ENCODE results near the gene MED13L. TPM values are rescaled to one million over a fixed set of nuclear protein-coding genes. Genes with fewer than 3 reads are reported as not detected.

MED13L gene
- total and polyA plus RNA-seq, 12 donors = 8.8 to 106 (median 73.8) TPM

- no peaks in the 10 kb centered on the region for H3K4me1 ChIP-seq (replicated peaks in 1 of 2)
- 81 to 89% (median 84%) methylated on average over 24 of the region's 24 CpGs for WGBS, 4 donors
- intact Hi-C loops (cut with DNase I) = no loop called here
- H3K9me3 ChIP-seq (replicated peaks in 1 of 3) = no peaks in the 10 kb centered on the region
- H3K27me3 ChIP-seq = no peaks in the 10 kb centered on the region
- peak in 3 of 7 donors; percentile 15 to 59 (median 37) for DNase-seq
- no peaks in the 10 kb centered on the region for H3K36me3 ChIP-seq (replicated peaks in 1 of 2)
- H3K27ac ChIP-seq = peak overlapping the region in 1 of 5 donors; percentile 50
- no peak for TF ChIP-seq POLR2A (IDR thresholded peaks at IDR 0.05)
- TF ChIP-seq, protein P1, sequence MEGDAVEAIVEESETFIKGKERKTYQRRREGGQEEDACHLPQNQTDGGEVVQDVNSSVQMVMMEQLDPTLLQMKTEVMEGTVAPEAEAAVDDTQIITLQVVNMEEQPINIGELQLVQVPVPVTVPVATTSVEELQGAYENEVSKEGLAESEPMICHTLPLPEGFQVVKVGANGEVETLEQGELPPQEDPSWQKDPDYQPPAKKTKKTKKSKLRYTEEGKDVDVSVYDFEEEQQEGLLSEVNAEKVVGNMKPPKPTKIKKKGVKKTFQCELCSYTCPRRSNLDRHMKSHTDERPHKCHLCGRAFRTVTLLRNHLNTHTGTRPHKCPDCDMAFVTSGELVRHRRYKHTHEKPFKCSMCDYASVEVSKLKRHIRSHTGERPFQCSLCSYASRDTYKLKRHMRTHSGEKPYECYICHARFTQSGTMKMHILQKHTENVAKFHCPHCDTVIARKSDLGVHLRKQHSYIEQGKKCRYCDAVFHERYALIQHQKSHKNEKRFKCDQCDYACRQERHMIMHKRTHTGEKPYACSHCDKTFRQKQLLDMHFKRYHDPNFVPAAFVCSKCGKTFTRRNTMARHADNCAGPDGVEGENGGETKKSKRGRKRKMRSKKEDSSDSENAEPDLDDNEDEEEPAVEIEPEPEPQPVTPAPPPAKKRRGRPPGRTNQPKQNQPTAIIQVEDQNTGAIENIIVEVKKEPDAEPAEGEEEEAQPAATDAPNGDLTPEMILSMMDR (IDR thresholded peaks at IDR 0.05) = no peak
- H3K4me3 ChIP-seq = no peak overlapping the region
Observed at GRCh38 chr12:115944837-115945490, 332.5 kb downstream of the MED13L start.

DNA sequence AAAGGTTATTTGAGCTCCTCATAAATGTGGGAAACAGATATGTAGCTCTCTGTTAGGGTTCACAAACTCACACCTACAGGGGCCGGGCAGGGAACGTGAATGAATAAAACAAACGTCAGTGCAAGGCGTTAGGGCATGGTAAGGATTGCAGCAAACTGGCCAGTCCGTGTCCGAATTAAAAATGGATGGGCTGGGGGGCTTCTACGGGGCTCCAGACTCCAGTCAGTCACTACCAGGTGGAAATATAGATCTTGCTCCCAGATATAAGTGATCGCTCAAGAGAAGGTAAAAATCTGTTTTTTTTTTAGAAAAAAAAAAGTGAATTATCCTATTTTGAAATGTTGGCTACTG lies 333.1 kb downstream of the MED13L start:
- intact Hi-C loops (cut with DNase I) = no loop called here
- H3K27me3 ChIP-seq = no peaks in the 10 kb centered on the region
- no peaks in the 10 kb centered on the region for H3K36me3 ChIP-seq (replicated peaks in 1 of 2)
- 92 to 98% (median 97%) methylated on average over 8 of the region's 8 CpGs for WGBS, 4 donors
- DNase-seq = no peak
- no peak overlapping the region for H3K27ac ChIP-seq
- H3K9me3 ChIP-seq (replicated peaks in 1 of 3) = no peaks in the 10 kb centered on the region
- TF ChIP-seq, protein P1 (IDR thresholded peaks at IDR 0.05) = no peak
- no peak for TF ChIP-seq POLR2A (IDR thresholded peaks at IDR 0.05)
- no peaks in the 10 kb centered on the region for H3K4me1 ChIP-seq (replicated peaks in 1 of 2)
- H3K4me3 ChIP-seq = no peak overlapping the region

GRCh38 chr12:115943630-115944391 lies 333.7 kb downstream of the MED13L start:
- H3K27ac ChIP-seq = no peak overlapping the region
- DNase-seq = no peak
- no peaks in the 10 kb centered on the region for H3K36me3 ChIP-seq (replicated peaks in 1 of 2)
- intact Hi-C loops (cut with DNase I) = no loop called here
- H3K4me1 ChIP-seq (replicated peaks in 1 of 2) = no peaks in the 10 kb centered on the region
- no peaks in the 10 kb centered on the region for H3K27me3 ChIP-seq
- no peak overlapping the region for H3K4me3 ChIP-seq
- WGBS, 4 donors = 58 to 70% (median 67%) methylated on average over 10 to 13 of the region's 13 CpGs
- TF ChIP-seq POLR2A (IDR thresholded peaks at IDR 0.05) = no peak
- TF ChIP-seq, protein P1 (IDR thresholded peaks at IDR 0.05) = no peak
- H3K9me3 ChIP-seq (replicated peaks in 1 of 3) = no peaks in the 10 kb centered on the region

DNA sequence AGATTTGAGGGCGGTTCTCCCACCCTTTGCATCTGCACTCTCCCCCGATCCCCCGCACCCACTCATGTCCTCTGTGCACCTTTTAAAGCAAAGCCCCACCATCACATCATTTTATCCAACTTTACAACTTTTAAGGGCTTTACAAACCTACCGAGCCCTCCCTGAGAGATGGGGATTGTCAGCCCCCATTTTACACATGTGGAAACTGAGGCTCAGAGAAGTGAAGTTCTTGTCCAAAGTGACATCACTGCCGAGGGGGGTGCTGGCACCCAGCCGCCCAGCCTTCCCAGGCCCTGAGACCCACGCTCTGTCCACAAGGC lies 334.2 kb downstream of the MED13L start:
- H3K4me3 ChIP-seq = no peak overlapping the region
- WGBS, 4 donors = 85 to 95% (median 88%) methylated on average over 7 of the region's 7 CpGs
- no peaks in the 10 kb centered on the region for H3K4me1 ChIP-seq (replicated peaks in 1 of 2)
- no peaks in the 10 kb centered on the region for H3K27me3 ChIP-seq
- intact Hi-C loops (cut with DNase I) = no loop called here
- H3K9me3 ChIP-seq (replicated peaks in 1 of 3) = no peaks in the 10 kb centered on the region
- no peak for DNase-seq
- no peak overlapping the region for H3K27ac ChIP-seq
- H3K36me3 ChIP-seq (replicated peaks in 1 of 2) = no peaks in the 10 kb centered on the region
- TF ChIP-seq, protein P1 (IDR thresholded peaks at IDR 0.05) = no peak
- no peak for TF ChIP-seq POLR2A (IDR thresholded peaks at IDR 0.05)
